GM18907 (cell line): ENCODE data around the gene KRTAP19-8.
A peak's percentile ranks its signal among the peaks of the same experiment; 100 is the strongest.

Experiments used
- ATAC-seq: cut with Tn5 transposase; IDR thresholded peaks from one replicate; pipeline ENCODE4 v1.9.1; 2021; ENCODE audit warnings: mild to moderate bottlenecking, moderate library complexity; ENCODE audit not compliant: unreplicated experiment

The KRTAP19-8 gene

GRCh38 chr21:31038376-31038775 lies at the start of gene KRTAP19-8:
KRTAP19-8 (minus strand) TSS chr21:31038476; CDS start chr21:31038443, 33 bp downstream.
- ATAC-seq: no peak

GRCh38 chr21:31087639-31088473 lies 49.6 kb upstream of the KRTAP19-8 start:
- ATAC-seq: no peak

- ATAC-seq: no peak
Measured at GRCh38 chr21:31084689-31085088, 46.4 kb upstream of the KRTAP19-8 start.

- peak; percentile 88 for ATAC-seq
Measured at GRCh38 chr21:31078796-31079195, 40.5 kb upstream of the KRTAP19-8 start.

- ATAC-seq: peak; percentile 83
Measured at GRCh38 chr21:31078216-31078615, 39.9 kb upstream of the KRTAP19-8 start.

GRCh38 chr21:31075848-31076247 lies 37.6 kb upstream of the KRTAP19-8 start:
- no peak for ATAC-seq

- ATAC-seq: no peak
Measured at GRCh38 chr21:31072533-31072932, 34.3 kb upstream of the KRTAP19-8 start.

- peak; percentile 89 for ATAC-seq
Measured at GRCh38 chr21:31064803-31065202, 26.5 kb upstream of the KRTAP19-8 start.

GRCh38 chr21:31052489-31053142 lies 14.3 kb upstream of the KRTAP19-8 start:
- ATAC-seq: no peak

GRCh38 chr21:31050577-31051157 lies 12.4 kb upstream of the KRTAP19-8 start:
- no peak for ATAC-seq

- ATAC-seq: no peak
Measured at GRCh38 chr21:31045841-31046240, 7.6 kb upstream of the KRTAP19-8 start.

- no peak for ATAC-seq
Measured at GRCh38 chr21:31043471-31043870, 5.2 kb upstream of the KRTAP19-8 start.

GRCh38 chr21:31042080-31042464 lies 3.8 kb upstream of the KRTAP19-8 start:
- peak; percentile 54 for ATAC-seq

- ATAC-seq: peak; percentile 56
Measured at GRCh38 chr21:31041295-31042079, 3.2 kb upstream of the KRTAP19-8 start.

- ATAC-seq: no peak
Measured at GRCh38 chr21:31034378-31034777, 3.9 kb downstream of the KRTAP19-8 start.

- ATAC-seq: peak; percentile 91
Measured at GRCh38 chr21:31030367-31031106, 7.7 kb downstream of the KRTAP19-8 start.

- no peak for ATAC-seq
Measured at GRCh38 chr21:31023680-31024079, 14.6 kb downstream of the KRTAP19-8 start.

GRCh38 chr21:31022306-31022705 lies 16.0 kb downstream of the KRTAP19-8 start:
- no peak for ATAC-seq

GRCh38 chr21:31018232-31018631 lies 20.0 kb downstream of the KRTAP19-8 start:
- no peak for ATAC-seq

- ATAC-seq: no peak
Measured at GRCh38 chr21:31014891-31015290, 23.4 kb downstream of the KRTAP19-8 start.
